HG03175 (cell line): Measurements from ENCODE around the gene TMEM59L.
"Not testable (repeated sequence)": the region's sequence is repeated elsewhere in the genome, so short reads cannot be mapped to it uniquely, and the experiment has no call there.

ENCODE experiments used
- ATAC-seq: cut with Tn5 transposase; IDR thresholded peaks from one replicate; pipeline ENCODE4 v1.9.1; 2021; ENCODE audit warnings: mild to moderate bottlenecking, moderate library complexity; ENCODE audit not compliant: unreplicated experiment

TMEM59L gene

GRCh38 chr19:18593367-18594095 lies 19.1 kb upstream of the TMEM59L start:
- no peak for ATAC-seq

- ATAC-seq: peak; percentile 57
Observed at GRCh38 chr19:18594096-18594823, 18.4 kb upstream of the TMEM59L start.

- no peak for ATAC-seq
Observed at GRCh38 chr19:18594824-18595373, 17.8 kb upstream of the TMEM59L start.

GRCh38 chr19:18595475-18595874 lies 17.2 kb upstream of the TMEM59L start:
- no peak for ATAC-seq

- no peak for ATAC-seq
Observed at GRCh38 chr19:18596752-18597157, 15.9 kb upstream of the TMEM59L start.

- ATAC-seq: no peak
Observed at GRCh38 chr19:18597809-18598660, 14.6 kb upstream of the TMEM59L start.

- no peak for ATAC-seq
Observed at GRCh38 chr19:18599485-18599884, 13.2 kb upstream of the TMEM59L start.

- not testable (repeated sequence) for ATAC-seq
Observed at GRCh38 chr19:18600692-18601397, 11.8 kb upstream of the TMEM59L start.

GRCh38 chr19:18601875-18602274 lies 10.8 kb upstream of the TMEM59L start:
- ATAC-seq: no peak

GRCh38 chr19:18603255-18603957 lies 9.3 kb upstream of the TMEM59L start:
- ATAC-seq: no peak

GRCh38 chr19:18603958-18604819 lies 8.5 kb upstream of the TMEM59L start:
- no peak for ATAC-seq

- ATAC-seq: no peak
Observed at GRCh38 chr19:18604820-18605159, 7.9 kb upstream of the TMEM59L start.

- ATAC-seq: no peak
Observed at GRCh38 chr19:18605196-18605545, 7.5 kb upstream of the TMEM59L start.

- no peak for ATAC-seq
Observed at GRCh38 chr19:18605546-18606280, 7.0 kb upstream of the TMEM59L start.

- ATAC-seq: no peak
Observed at GRCh38 chr19:18606281-18607225, 6.1 kb upstream of the TMEM59L start, which contains the start of gene CRLF1. CRLF1 (minus strand) TSS chr19:18606799; CDS start chr19:18606656, 143 bp downstream.

- no peak for ATAC-seq
Observed at GRCh38 chr19:18607226-18608101, 5.2 kb upstream of the TMEM59L start.
